ENCODE measurements around the gene TOP3B. TPM values are rescaled to one million over a fixed set of nuclear protein-coding genes. Genes with fewer than 3 reads are reported as not detected.

Gene TOP3B
- total and polyA plus RNA-seq, 2 experiments from 2014 or later: 35.7 to 77.7 TPM

DNA sequence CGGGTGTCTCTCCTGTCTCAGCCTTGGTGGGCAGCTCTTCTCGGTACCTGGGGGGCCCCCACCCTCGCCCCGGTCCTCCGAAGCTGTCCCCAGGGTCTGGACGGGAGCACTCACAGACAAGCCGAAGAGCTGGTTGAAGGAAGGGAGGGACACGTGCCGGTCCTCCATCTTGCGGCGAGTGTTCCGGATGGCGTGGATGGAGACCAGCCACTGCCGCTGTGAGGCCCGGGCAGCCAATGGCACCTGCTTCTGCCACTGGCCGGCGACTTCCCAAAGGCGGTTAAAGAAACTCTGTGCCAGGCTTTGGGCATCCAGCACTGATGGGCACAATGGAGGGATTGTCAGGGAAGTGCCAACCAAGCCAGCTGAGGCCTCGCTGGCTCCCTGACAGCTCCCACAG lies 48.7 kb downstream of the TOP3B start:
- Mint-ChIP-seq H3K27ac (no peak overlapping the region), H3K4me1 (peaks cover 28% of the 10 kb centered on the region), H3K9me3 (no peaks in the 10 kb centered on the region), H3K4me3 (no peak overlapping the region), H3K36me3 (ENCODE audit: low read depth) (peaks cover 18% of the 10 kb centered on the region), H3K27me3 (ENCODE audit: insufficient read depth, low read depth, poor library complexity) (peaks cover 10% of the 10 kb centered on the region)
- TF ChIP-seq, protein P1, sequence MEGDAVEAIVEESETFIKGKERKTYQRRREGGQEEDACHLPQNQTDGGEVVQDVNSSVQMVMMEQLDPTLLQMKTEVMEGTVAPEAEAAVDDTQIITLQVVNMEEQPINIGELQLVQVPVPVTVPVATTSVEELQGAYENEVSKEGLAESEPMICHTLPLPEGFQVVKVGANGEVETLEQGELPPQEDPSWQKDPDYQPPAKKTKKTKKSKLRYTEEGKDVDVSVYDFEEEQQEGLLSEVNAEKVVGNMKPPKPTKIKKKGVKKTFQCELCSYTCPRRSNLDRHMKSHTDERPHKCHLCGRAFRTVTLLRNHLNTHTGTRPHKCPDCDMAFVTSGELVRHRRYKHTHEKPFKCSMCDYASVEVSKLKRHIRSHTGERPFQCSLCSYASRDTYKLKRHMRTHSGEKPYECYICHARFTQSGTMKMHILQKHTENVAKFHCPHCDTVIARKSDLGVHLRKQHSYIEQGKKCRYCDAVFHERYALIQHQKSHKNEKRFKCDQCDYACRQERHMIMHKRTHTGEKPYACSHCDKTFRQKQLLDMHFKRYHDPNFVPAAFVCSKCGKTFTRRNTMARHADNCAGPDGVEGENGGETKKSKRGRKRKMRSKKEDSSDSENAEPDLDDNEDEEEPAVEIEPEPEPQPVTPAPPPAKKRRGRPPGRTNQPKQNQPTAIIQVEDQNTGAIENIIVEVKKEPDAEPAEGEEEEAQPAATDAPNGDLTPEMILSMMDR (conservative IDR thresholded peaks at IDR 0.05; ENCODE audit: low read depth in 2 of 2): no peak
- TF ChIP-seq CREB1 (CRISPR knock-in tag; IDR thresholded peaks at IDR 0.05; ENCODE audit: low read depth) (no peak), ZNF331 (CRISPR knock-in tag; IDR thresholded peaks at IDR 0.05; ENCODE audit: low read depth) (no peak), EZH2phosphoT487 (IDR thresholded peaks at IDR 0.05; ENCODE audit: unreplicated experiment) (no peak), NANOG (IDR thresholded peaks at IDR 0.05; ENCODE audit: borderline replicate concordance) (no peak), POLR2AphosphoS5 (IDR thresholded peaks at IDR 0.05; ENCODE audit: low read depth) (no peak), EZH2 (IDR thresholded peaks at IDR 0.05; ENCODE audit: low read depth, unreplicated experiment) (no peak), ZNF114 (CRISPR knock-in tag; IDR thresholded peaks at IDR 0.05) (no peak), JUNB (IDR thresholded peaks at IDR 0.05; ENCODE audit: unreplicated experiment) (no peak), STAT1 (IDR thresholded peaks at IDR 0.05; ENCODE audit: unreplicated experiment) (no peak)
- TF ChIP-seq, protein P2, sequence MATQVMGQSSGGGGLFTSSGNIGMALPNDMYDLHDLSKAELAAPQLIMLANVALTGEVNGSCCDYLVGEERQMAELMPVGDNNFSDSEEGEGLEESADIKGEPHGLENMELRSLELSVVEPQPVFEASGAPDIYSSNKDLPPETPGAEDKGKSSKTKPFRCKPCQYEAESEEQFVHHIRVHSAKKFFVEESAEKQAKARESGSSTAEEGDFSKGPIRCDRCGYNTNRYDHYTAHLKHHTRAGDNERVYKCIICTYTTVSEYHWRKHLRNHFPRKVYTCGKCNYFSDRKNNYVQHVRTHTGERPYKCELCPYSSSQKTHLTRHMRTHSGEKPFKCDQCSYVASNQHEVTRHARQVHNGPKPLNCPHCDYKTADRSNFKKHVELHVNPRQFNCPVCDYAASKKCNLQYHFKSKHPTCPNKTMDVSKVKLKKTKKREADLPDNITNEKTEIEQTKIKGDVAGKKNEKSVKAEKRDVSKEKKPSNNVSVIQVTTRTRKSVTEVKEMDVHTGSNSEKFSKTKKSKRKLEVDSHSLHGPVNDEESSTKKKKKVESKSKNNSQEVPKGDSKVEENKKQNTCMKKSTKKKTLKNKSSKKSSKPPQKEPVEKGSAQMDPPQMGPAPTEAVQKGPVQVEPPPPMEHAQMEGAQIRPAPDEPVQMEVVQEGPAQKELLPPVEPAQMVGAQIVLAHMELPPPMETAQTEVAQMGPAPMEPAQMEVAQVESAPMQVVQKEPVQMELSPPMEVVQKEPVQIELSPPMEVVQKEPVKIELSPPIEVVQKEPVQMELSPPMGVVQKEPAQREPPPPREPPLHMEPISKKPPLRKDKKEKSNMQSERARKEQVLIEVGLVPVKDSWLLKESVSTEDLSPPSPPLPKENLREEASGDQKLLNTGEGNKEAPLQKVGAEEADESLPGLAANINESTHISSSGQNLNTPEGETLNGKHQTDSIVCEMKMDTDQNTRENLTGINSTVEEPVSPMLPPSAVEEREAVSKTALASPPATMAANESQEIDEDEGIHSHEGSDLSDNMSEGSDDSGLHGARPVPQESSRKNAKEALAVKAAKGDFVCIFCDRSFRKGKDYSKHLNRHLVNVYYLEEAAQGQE (IDR thresholded peaks at IDR 0.05; ENCODE audit: unreplicated experiment): no peak
- TF ChIP-seq, protein P3, sequence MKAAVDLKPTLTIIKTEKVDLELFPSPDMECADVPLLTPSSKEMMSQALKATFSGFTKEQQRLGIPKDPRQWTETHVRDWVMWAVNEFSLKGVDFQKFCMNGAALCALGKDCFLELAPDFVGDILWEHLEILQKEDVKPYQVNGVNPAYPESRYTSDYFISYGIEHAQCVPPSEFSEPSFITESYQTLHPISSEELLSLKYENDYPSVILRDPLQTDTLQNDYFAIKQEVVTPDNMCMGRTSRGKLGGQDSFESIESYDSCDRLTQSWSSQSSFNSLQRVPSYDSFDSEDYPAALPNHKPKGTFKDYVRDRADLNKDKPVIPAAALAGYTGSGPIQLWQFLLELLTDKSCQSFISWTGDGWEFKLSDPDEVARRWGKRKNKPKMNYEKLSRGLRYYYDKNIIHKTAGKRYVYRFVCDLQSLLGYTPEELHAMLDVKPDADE (IDR thresholded peaks at IDR 0.05): no peak
- TF ChIP-seq, protein P4, sequence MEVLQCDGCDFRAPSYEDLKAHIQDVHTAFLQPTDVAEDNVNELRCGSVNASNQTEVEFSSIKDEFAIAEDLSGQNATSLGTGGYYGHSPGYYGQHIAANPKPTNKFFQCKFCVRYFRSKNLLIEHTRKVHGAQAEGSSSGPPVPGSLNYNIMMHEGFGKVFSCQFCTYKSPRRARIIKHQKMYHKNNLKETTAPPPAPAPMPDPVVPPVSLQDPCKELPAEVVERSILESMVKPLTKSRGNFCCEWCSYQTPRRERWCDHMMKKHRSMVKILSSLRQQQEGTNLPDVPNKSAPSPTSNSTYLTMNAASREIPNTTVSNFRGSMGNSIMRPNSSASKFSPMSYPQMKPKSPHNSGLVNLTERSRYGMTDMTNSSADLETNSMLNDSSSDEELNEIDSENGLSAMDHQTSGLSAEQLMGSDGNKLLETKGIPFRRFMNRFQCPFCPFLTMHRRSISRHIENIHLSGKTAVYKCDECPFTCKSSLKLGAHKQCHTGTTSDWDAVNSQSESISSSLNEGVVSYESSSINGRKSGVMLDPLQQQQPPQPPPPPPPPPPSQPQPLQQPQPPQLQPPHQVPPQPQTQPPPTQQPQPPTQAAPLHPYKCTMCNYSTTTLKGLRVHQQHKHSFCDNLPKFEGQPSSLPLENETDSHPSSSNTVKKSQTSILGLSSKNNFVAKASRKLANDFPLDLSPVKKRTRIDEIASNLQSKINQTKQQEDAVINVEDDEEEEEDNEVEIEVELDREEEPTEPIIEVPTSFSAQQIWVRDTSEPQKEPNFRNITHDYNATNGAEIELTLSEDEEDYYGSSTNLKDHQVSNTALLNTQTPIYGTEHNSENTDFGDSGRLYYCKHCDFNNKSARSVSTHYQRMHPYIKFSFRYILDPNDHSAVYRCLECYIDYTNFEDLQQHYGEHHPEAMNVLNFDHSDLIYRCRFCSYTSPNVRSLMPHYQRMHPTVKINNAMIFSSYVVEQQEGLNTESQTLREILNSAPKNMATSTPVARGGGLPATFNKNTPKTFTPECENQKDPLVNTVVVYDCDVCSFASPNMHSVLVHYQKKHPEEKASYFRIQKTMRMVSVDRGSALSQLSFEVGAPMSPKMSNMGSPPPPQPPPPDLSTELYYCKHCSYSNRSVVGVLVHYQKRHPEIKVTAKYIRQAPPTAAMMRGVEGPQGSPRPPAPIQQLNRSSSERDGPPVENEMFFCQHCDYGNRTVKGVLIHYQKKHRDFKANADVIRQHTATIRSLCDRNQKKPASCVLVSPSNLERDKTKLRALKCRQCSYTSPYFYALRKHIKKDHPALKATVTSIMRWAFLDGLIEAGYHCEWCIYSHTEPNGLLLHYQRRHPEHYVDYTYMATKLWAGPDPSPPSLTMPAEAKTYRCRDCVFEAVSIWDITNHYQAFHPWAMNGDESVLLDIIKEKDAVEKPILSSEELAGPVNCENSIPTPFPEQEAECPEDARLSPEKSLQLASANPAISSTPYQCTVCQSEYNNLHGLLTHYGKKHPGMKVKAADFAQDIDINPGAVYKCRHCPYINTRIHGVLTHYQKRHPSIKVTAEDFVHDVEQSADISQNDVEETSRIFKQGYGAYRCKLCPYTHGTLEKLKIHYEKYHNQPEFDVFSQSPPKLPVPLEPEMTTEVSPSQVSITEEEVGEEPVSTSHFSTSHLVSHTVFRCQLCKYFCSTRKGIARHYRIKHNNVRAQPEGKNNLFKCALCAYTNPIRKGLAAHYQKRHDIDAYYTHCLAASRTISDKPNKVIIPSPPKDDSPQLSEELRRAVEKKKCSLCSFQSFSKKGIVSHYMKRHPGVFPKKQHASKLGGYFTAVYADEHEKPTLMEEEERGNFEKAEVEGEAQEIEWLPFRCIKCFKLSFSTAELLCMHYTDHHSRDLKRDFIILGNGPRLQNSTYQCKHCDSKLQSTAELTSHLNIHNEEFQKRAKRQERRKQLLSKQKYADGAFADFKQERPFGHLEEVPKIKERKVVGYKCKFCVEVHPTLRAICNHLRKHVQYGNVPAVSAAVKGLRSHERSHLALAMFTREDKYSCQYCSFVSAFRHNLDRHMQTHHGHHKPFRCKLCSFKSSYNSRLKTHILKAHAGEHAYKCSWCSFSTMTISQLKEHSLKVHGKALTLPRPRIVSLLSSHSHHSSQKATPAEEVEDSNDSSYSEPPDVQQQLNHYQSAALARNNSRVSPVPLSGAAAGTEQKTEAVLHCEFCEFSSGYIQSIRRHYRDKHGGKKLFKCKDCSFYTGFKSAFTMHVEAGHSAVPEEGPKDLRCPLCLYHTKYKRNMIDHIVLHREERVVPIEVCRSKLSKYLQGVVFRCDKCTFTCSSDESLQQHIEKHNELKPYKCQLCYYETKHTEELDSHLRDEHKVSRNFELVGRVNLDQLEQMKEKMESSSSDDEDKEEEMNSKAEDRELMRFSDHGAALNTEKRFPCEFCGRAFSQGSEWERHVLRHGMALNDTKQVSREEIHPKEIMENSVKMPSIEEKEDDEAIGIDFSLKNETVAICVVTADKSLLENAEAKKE (CRISPR knock-in tag; IDR thresholded peaks at IDR 0.05): no peak
- H3K9me2 ChIP-seq (ENCODE audit: insufficient read depth): no peaks in the 10 kb centered on the region
- H3K4me2 ChIP-seq: no peak overlapping the region
- no peak overlapping the region for H3K4me3 ChIP-seq
- H3F3A ChIP-seq (replicated peaks; ENCODE audit: low read depth): no peaks in the 10 kb centered on the region
- H3K27me3 ChIP-seq (ENCODE audit: insufficient read depth): no peaks in the 10 kb centered on the region
- no peak overlapping the region for H3K27ac ChIP-seq (ENCODE audit: low read depth)
- H3K36me3 ChIP-seq (ENCODE audit: insufficient read depth): no peaks in the 10 kb centered on the region
- DNase-seq (ENCODE audit: low spot score) (no peak), ATAC-seq (no peak)
- H2AFZ ChIP-seq: no peak overlapping the region
- H3K79me2 ChIP-seq (replicated peaks; ENCODE audit: insufficient read depth): no peaks in the 10 kb centered on the region
- no peaks in the 10 kb centered on the region; the same call in 1 of the 2 replicates for H4K20me1 ChIP-seq (replicated peaks; ENCODE audit: insufficient read depth)
- H3K4me1 ChIP-seq (ENCODE audit: insufficient read depth): no peaks in the 10 kb centered on the region; the same call in 1 of the 2 replicates

Measured in GM23338 (cell line).